Keratinocyte (primary cell): ENCODE data around the gene CELSR1. TPM values are rescaled to one million over a fixed set of nuclear protein-coding genes. Genes with fewer than 3 reads are reported as not detected.

Experiments
- DNase-seq: peaks from one replicate; pipeline ENCODE4 v3.0.0-alpha.2; 2011; ENCODE audit warnings: low read depth, missing footprints, low spot score
- FAIRE-seq: peaks from 2 replicates; lab custom pipeline; 2011; peaks lifted over from hg19 to GRCh38; lab: Jason Lieb, UNC
- H2AFZ ChIP-seq: 2 replicates; pipeline ENCODE4 v1.6.0; 2012; ENCODE audit warnings: low read length, control low read depth, inconsistent platforms; ENCODE audit not compliant: control insufficient read depth
- H3K27ac ChIP-seq: 2 replicates; pipeline ENCODE4 v1.5.1; 2011; ENCODE audit warnings: low read length; ENCODE audit not compliant: control insufficient read depth, insufficient read depth
- H3K27me3 ChIP-seq: 3 replicates; pipeline ENCODE4 v1.6.0; 2011; ENCODE audit warnings: low read length; ENCODE audit not compliant: control insufficient read depth, insufficient read depth; ENCODE audit errors: extremely low read depth
- H3K36me3 ChIP-seq, 2 experiments: 2 replicates in 1 of 2; 3 replicates in 1 of 2; pipeline ENCODE4 v1.5.1; 2011; ENCODE audit warnings: low read length in 2 of 2, mild to moderate bottlenecking in 1 of 2; ENCODE audit not compliant: control insufficient read depth in 2 of 2, insufficient read depth in 2 of 2; ENCODE audit errors: extremely low read depth in 1 of 2
- H3K4me1 ChIP-seq: 3 replicates; pipeline ENCODE4 v1.5.1; 2011; ENCODE audit warnings: low read length; ENCODE audit not compliant: control insufficient read depth, insufficient read depth; ENCODE audit errors: extremely low read depth
- H3K4me2 ChIP-seq: 3 replicates; pipeline ENCODE4 v1.6.0; 2011; ENCODE audit warnings: low read depth, low read length; ENCODE audit not compliant: control insufficient read depth, insufficient read depth; ENCODE audit errors: extremely low read depth
- H3K4me3 ChIP-seq, 3 experiments: fragments of 200-600 bp in 1 of 3; sonication (generic) in 1 of 3; 2 replicates in 2 of 3; 3 replicates in 1 of 3; pipeline ENCODE4 v1.5.1; 2011 to 2016; ENCODE audit warnings: low read length in 3 of 3, mild to moderate bottlenecking in 3 of 3, control low read depth in 2 of 3, inconsistent platforms in 1 of 3, low read depth in 1 of 3, mixed read lengths in 1 of 3, mixed run types in 1 of 3, moderate library complexity in 1 of 3; ENCODE audit not compliant: control insufficient read depth in 2 of 3, insufficient read depth in 2 of 3; ENCODE audit errors: extremely low read depth in 1 of 3
- H3K79me2 ChIP-seq: 2 replicates; pipeline ENCODE4 v1.6.0; 2012; ENCODE audit warnings: low read length; ENCODE audit not compliant: control insufficient read depth, insufficient read depth
- H3K9ac ChIP-seq: 3 replicates; pipeline ENCODE4 v1.6.0; 2011; ENCODE audit warnings: low read length; ENCODE audit not compliant: control insufficient read depth, insufficient read depth; ENCODE audit errors: extremely low read depth
- H3K9me1 ChIP-seq: 3 replicates; pipeline ENCODE4 v1.6.0; 2011; ENCODE audit warnings: low read length; ENCODE audit not compliant: control insufficient read depth, insufficient read depth; ENCODE audit errors: extremely low read depth
- H3K9me3 ChIP-seq: 2 replicates; pipeline ENCODE4 v1.5.1; 2012; ENCODE audit warnings: low read depth, low read length; ENCODE audit not compliant: control insufficient read depth
- H4K20me1 ChIP-seq: 3 replicates; pipeline ENCODE4 v1.6.0; 2011; ENCODE audit warnings: low read length; ENCODE audit not compliant: control insufficient read depth, insufficient read depth; ENCODE audit errors: extremely low read depth
- EZH2 ChIP-seq: IDR thresholded peaks from one replicate; pipeline ENCODE4 v1.6.1; 2012; ENCODE audit warnings: inconsistent platforms, mild to moderate bottlenecking, low read length, moderate library complexity
- dilution Hi-C: fragments of 300-500 bp; cut with MboI; formaldehyde crosslinking; loops from one replicate; pipeline ENCODE4 v1.7.0; 2020; ENCODE audit warnings: low sequenced_read_pairs; ENCODE audit not compliant: extremely low pct_ligation_motif_present
- polyA plus RNA-seq, 5 experiments: library from polyadenylated mRNA; depleted of rRNA in 3 of 5; stranded (reverse) in 3 of 5; stranded (forward) in 1 of 5; unstranded in 1 of 5; fragments of >200 nt; gene quantifications; 1 replicate in 1 of 5; 2 replicates in 3 of 5; 3 replicates in 1 of 5; pipeline versions ENCODE4 v1.2.1 to v1.2.3, GENCODE V29; 2011 to 2012; ENCODE audit warnings: missing spikeins in 2 of 5, low read depth in 1 of 5, low replicate concordance in 1 of 5
- TF ChIP-seq, protein P1 (sequence below), 3 experiments: IDR thresholded peaks in 1 of 3; conservative IDR thresholded peaks in 1 of 3; optimal IDR thresholded peaks in 1 of 3; 2 replicates in 2 of 3; 3 replicates in 1 of 3; pipeline versions ENCODE3 to v1.5.1; 2011; ENCODE audit warnings: low read length in 3 of 3, mild to moderate bottlenecking in 3 of 3, moderate library complexity in 2 of 3, control low read depth in 1 of 3, inconsistent platforms in 1 of 3; ENCODE audit not compliant: insufficient read depth in 2 of 3; ENCODE audit errors: extremely low read depth in 1 of 3

Gene CELSR1
- polyA plus RNA-seq, 1 donor (not counting 4 experiments of a cell fraction or from before 2014, with no cell fraction given) = 16.1 TPM

GRCh38 chr22:46458525-46458924 is 78.9 kb downstream of the CELSR1 start:
- no peak overlapping the region for H3K4me2 ChIP-seq
- no peak overlapping the region for H3K9ac ChIP-seq
- no peak for FAIRE-seq
- no peak overlapping the region for H2AFZ ChIP-seq
- H3K27ac ChIP-seq = no peak overlapping the region
- H3K4me1 ChIP-seq = peaks cover 57% of the 10 kb centered on the region
- no peaks in the 10 kb centered on the region for H4K20me1 ChIP-seq
- DNase-seq = no peak
- H3K9me3 ChIP-seq = no peaks in the 10 kb centered on the region
- H3K9me1 ChIP-seq = no peaks in the 10 kb centered on the region
- dilution Hi-C loops = no loop called here
- H3K27me3 ChIP-seq = no peaks in the 10 kb centered on the region
- no peak overlapping the region for H3K4me3 ChIP-seq
- H3K36me3 ChIP-seq = peaks cover 16 to 18% of the 10 kb centered on the region in 2 experiments
- H3K79me2 ChIP-seq = peaks cover 23% of the 10 kb centered on the region
- TF ChIP-seq, protein P1, sequence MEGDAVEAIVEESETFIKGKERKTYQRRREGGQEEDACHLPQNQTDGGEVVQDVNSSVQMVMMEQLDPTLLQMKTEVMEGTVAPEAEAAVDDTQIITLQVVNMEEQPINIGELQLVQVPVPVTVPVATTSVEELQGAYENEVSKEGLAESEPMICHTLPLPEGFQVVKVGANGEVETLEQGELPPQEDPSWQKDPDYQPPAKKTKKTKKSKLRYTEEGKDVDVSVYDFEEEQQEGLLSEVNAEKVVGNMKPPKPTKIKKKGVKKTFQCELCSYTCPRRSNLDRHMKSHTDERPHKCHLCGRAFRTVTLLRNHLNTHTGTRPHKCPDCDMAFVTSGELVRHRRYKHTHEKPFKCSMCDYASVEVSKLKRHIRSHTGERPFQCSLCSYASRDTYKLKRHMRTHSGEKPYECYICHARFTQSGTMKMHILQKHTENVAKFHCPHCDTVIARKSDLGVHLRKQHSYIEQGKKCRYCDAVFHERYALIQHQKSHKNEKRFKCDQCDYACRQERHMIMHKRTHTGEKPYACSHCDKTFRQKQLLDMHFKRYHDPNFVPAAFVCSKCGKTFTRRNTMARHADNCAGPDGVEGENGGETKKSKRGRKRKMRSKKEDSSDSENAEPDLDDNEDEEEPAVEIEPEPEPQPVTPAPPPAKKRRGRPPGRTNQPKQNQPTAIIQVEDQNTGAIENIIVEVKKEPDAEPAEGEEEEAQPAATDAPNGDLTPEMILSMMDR (optimal IDR thresholded peaks at IDR 0.05 in 1 of 3, IDR thresholded peaks at IDR 0.05 in 1 of 3, conservative IDR thresholded peaks at IDR 0.05 in 1 of 3; ENCODE audit: extremely low read depth in 1 of 3, insufficient read depth in 2 of 3, low read length in 3 of 3) = no peak
- no peak for TF ChIP-seq EZH2

GRCh38 chr22:46457502-46458488 is 79.6 kb downstream of the CELSR1 start:
- peaks cover 23% of the 10 kb centered on the region for H3K79me2 ChIP-seq
- no peaks in the 10 kb centered on the region for H3K9me3 ChIP-seq
- peak overlapping the region; percentile 54 for H3K9ac ChIP-seq
- no peaks in the 10 kb centered on the region for H3K27me3 ChIP-seq
- FAIRE-seq (peak; percentile 66), DNase-seq (peak; percentile 78)
- dilution Hi-C loops = no loop called here
- peak overlapping the region; percentile 54 for H2AFZ ChIP-seq
- H3K36me3 ChIP-seq = peaks cover 16% of the 10 kb centered on the region in 2 experiments
- peak overlapping the region; percentile 67 for H3K27ac ChIP-seq
- peaks cover 57% of the 10 kb centered on the region for H3K4me1 ChIP-seq
- peaks cover 1% of the 10 kb centered on the region for H3K9me1 ChIP-seq
- peak overlapping the region; percentile 33 for H3K4me2 ChIP-seq
- no peak for TF ChIP-seq EZH2
- TF ChIP-seq, protein P1 (optimal IDR thresholded peaks at IDR 0.05 in 1 of 3, IDR thresholded peaks at IDR 0.05 in 1 of 3, conservative IDR thresholded peaks at IDR 0.05 in 1 of 3; ENCODE audit: extremely low read depth in 1 of 3, insufficient read depth in 2 of 3, low read length in 3 of 3) = no peak
- H3K4me3 ChIP-seq = no peak overlapping the region
- no peaks in the 10 kb centered on the region for H4K20me1 ChIP-seq
